Tongue (tissue), 2 donors: Measurements from ENCODE around the gene KDM6B. TPM values are rescaled to one million over a fixed set of nuclear protein-coding genes. Genes with fewer than 3 reads are reported as not detected.
"Not testable (repeated sequence)": the region's sequence is repeated elsewhere in the genome, so short reads cannot be mapped to it uniquely, and the experiment has no call there.

Source experiments
- DNase-seq: peaks from one replicate; pipeline ENCODE4 v3.0.0-alpha.2; 2015
- total RNA-seq: library from RNA; depleted of rRNA; stranded (reverse); fragments of >200 nt; gene quantifications from one replicate; pipeline ENCODE4 v1.2.3, GENCODE V29; 2014

KDM6B gene, protein sequence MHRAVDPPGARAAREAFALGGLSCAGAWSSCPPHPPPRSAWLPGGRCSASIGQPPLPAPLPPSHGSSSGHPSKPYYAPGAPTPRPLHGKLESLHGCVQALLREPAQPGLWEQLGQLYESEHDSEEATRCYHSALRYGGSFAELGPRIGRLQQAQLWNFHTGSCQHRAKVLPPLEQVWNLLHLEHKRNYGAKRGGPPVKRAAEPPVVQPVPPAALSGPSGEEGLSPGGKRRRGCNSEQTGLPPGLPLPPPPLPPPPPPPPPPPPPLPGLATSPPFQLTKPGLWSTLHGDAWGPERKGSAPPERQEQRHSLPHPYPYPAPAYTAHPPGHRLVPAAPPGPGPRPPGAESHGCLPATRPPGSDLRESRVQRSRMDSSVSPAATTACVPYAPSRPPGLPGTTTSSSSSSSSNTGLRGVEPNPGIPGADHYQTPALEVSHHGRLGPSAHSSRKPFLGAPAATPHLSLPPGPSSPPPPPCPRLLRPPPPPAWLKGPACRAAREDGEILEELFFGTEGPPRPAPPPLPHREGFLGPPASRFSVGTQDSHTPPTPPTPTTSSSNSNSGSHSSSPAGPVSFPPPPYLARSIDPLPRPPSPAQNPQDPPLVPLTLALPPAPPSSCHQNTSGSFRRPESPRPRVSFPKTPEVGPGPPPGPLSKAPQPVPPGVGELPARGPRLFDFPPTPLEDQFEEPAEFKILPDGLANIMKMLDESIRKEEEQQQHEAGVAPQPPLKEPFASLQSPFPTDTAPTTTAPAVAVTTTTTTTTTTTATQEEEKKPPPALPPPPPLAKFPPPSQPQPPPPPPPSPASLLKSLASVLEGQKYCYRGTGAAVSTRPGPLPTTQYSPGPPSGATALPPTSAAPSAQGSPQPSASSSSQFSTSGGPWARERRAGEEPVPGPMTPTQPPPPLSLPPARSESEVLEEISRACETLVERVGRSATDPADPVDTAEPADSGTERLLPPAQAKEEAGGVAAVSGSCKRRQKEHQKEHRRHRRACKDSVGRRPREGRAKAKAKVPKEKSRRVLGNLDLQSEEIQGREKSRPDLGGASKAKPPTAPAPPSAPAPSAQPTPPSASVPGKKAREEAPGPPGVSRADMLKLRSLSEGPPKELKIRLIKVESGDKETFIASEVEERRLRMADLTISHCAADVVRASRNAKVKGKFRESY (N-terminal part only)
- 8.4 TPM for total RNA-seq

GRCh38 chr17:7833795-7834541, at the start of gene KDM6B:
Gene KDM6B, plus strand, starts transcription at chr17:7834217. Its CDS starts 11,338 bp downstream, at chr17:7845555.
- peak; percentile 97 for DNase-seq

- no peak for DNase-seq
Observed at GRCh38 chr17:7786866-7787265, 47.2 kb upstream of the KDM6B start.

DNA sequence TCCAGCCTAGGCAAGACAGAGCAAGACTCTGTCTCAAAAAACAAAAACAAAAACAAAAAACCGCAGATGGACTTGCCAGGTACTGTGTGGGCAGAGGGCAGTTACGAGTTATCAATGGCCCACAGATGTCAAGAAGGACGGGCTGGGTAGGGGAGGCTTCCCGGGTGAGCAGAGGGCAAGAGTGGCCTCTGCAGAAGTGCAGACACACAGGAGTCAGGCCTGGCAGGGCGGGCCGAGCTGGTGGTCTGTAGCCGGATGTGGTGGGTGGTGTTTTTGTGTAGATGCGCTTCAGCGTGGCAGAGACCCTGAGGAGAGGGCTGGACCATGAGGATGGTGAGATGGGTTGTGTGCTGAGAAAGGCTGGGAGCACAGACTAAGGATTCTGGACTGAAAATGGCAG, 44.9 kb upstream of the KDM6B start:
- DNase-seq, result no peak

DNA sequence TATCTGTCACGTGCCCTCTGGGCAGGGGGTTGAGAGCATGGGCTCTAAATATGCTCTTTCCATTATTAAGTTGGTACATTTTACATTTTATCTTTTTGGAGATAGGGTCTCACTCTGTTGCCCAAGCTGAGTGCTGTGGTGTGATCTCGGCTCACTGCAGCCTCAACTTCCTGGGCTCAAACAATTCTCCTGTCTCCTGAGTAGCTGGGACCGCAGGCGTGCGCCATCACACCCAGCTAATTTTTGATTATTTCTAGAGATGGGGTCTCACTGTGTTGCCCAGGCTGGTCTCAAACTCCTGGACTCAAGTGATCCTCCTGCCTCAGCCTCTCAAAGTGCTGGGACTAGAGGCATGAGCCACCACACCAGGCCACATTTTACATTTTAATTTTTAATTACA, 43.9 kb upstream of the KDM6B start:
- no peak for DNase-seq

GRCh38 chr17:7792611-7793010, 41.4 kb upstream of the KDM6B start:
- DNase-seq, result no peak

DNA sequence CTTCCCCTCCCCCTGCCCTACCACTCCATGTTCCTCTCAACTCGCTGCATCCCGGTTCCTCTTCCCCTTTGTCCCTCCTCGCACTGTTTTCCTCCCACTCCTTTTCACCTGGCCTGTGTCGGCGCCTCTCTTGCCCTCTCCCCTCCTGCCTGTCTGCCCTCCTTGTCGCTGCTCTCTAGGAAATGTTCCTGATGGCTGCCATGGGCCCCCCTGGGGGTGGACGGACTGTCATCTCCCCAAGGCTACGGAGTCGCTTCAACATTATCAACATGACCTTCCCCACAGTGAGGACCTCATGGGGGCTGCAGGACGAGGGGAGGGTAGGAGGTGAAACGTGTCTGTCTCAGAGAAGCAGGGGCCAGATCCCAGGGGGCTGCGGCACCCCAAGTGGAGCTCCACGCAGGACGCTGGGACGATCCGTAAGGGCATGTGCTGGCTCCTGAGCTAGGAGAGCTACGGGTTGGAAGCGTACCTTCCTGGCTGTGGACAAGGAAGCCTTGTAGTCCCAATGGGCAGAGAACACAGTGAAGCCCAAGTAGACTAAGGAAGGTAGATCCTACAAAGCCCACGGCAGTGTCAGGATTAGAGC, 39.8 kb upstream of the KDM6B start:
- DNase-seq, result no peak

DNA sequence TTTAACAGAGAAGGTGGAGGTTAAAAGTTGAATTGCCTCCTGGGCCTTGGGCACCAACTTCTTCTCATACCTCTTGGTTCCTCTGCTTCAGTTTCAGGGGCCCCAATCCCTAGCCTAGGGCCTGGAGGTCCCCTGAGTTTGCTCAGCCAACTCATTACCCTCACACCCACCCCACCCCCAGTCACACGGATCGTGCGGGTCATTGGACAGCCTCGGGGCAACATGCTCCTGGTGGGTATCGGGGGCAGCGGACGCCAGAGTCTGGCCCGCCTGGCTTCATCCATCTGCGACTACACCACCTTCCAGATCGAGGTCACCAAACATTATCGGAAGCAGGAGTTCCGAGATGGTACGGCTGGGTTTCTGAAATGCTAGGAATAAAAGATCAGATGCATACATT, 36.0 kb upstream of the KDM6B start:
- DNase-seq, result no peak

GRCh38 chr17:7798839-7799238, 35.2 kb upstream of the KDM6B start:
- DNase-seq, result no peak

DNA sequence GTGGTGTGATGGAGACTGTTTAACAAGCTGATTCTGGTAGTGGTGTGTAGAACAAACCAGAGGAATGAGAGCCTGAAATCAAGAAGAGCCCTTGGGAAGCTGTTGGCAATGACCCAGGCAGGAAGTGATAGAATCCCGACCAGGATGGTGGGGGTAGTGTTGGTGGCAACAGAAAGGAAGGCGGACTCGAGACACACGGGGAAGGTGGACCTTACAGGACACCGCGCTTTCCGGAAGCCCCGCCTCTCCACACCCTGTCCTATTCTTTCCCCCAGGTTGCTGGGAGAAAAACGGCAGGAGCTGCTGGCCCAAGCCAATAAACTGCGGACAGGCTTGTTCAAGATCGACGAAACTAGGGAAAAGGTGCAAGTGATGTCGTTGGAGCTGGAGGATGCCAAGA, 30.0 kb upstream of the KDM6B start:
- DNase-seq, result peak; percentile 16

DNA sequence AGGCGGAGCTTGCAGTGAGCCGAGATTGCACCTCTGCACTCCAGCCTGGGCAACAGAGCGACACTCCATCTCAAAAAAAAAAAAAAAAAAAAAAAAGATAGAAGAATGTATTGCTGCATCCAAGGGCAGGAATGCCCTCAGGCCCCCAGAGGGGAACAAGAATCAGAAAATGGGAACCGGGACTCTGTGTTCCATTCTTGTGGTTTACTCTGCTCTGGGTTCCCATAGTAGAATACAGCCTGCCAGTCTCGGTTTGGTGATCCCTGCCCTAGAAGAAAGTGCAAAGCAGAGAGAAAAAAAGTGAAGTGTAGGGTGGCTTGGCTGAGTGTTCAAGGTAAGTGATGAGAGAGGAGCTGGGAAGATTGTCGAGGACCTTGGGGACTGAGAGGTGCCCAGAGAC, 27.4 kb upstream of the KDM6B start:
- no peak for DNase-seq

GRCh38 chr17:7807206-7807605, 26.8 kb upstream of the KDM6B start:
- no peak for DNase-seq

DNA sequence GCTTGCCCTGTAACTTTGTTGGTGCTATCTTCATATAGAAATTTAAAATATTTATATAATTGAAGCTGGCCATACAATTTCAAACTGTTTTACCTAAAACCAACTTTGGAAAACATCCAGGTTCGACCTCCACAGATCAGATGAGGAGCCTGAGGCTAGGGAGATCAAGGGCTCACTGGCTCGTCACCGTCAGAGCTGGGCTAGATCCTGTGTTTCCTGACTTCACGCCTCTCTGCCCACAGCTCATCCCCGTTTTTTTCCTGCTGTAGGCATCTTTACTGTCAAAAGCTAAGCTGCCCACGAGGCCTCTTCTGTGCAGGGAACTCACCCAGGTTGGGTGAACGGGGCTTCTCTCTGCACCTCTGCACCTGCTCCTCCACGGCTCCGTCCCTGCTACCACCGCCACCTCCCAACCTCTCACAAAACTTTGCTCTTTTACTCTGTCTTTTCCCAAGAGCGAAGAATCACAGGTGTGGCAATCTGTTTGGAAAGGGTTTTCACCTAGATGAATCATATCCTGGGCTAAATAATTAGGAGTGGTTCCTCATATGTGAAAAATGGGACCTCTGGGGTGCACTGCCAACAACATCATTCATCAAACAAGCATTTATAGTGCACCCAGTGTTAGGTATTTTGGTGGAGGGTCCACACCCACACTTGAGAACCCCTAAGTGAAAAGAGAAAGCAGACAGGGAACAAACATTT, 24.8 kb upstream of the KDM6B start:
- no peak for DNase-seq

GRCh38 chr17:7809791-7810343, 24.1 kb upstream of the KDM6B start:
- DNase-seq, result not testable (repeated sequence)

- DNase-seq, result no peak
Observed at GRCh38 chr17:7811251-7811650, 22.8 kb upstream of the KDM6B start.

- DNase-seq, result no peak
Observed at GRCh38 chr17:7814969-7815368, 19.0 kb upstream of the KDM6B start.

DNA sequence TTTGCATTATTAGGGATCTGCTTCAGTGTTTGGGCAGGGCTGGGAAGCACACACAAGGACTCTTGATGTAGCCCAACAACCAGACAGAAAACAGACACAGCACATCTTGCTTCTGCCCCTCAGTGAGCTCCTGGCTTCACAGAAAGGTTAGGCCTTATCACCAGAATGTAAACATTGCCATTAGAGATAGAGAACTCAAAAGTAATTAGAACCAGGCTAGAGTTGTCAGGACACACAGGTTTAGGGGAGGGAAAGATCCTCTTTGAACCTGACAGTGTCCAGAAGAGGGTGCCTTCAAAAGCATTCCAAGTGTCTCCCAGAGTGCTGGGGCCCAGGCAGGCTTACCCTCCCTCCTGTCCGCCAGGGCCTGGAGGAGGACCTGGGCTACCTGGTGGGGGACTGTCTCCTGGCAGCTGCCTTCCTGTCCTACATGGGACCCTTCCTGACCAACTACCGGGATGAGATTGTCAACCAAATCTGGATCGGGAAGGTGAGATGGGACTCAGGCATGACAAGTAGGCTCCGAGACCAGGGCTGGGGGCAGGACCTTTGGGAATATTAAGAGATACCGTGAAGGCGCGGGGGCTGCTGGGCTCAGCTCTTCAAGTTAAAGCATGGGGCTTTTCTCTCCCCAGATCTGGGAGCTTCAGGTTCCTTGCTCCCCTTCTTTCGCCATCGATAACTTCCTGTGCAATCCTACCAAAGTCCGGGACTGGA, 16.9 kb upstream of the KDM6B start:
- DNase-seq, result no peak

DNA sequence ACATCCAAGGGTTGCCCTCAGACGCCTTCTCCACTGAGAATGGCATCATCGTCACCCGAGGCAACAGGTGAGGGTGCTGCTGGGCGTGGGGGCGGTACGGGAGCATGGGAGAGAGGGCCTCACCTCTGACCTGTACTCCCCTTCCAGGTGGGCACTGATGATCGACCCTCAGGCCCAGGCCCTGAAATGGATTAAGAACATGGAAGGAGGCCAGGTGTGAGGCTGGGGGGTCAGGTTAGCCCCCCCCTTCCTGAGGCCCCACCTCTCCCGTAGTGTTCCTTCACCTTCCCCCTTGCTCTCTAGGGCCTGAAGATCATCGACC, 16.4 kb upstream of the KDM6B start:
- no peak for DNase-seq

DNA sequence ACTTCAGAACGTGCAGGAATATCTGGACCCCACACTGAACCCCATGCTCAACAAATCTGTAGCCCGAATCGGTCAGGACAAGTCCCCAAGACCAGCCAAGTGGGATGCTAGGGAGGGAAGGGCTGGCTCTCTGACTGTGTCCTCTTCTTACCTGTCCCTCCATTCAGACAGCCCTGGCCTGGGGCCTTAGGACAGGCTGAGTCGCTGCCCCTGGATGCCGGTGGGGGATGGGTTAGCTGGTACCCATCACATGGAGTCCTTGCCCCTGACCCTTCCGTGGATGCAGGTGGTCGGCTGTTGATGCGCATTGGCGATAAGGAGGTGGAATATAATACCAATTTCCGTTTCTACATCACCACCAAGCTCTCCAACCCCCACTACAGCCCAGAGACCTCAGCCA, 16.0 kb upstream of the KDM6B start:
- no peak for DNase-seq

DNA sequence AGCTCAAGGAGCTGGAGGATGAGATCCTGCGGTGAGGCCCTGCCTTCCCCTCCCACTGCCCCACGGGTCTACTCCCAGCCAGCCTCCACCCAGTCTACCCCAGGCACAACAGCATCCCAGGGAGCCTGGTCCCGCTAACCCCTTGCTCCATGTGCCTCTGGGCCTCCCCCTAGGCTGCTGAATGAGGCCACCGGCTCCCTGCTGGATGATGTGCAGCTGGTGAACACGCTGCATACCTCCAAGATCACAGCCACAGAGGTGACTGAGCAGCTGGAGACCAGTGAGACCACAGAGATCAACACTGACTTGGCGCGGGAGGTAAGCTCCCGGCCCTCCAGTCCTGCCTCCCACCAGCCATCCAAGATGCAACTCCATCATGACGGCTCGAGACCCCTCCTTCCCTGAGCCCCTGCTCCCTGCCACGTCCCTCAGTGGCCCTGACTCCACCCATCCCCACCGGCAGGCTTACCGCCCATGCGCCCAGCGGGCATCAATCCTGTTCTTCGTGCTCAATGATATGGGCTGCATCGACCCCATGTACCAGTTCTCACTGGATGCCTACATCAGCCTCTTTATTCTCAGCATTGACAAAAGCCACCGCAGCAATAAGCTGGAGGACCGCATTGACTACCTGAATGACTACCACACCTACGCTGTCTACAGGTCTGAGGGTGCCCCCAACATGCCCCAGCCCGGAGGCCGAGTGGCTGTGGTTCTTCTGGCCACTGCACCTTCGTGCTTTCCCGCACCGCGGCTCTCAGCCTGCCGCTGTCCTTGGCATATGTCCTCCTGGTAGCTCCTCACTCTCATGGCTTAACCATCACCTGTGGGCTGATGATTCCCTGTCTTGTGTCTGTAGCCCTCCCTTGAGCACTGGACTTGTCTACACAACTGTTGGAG, 15.0 kb upstream of the KDM6B start:
- DNase-seq, result no peak
